ENCODE measurements around the gene GPR75.

- TF ChIP-seq CTCF (IDR thresholded peaks at IDR 0.05) (no peak), POLR2A (IDR thresholded peaks at IDR 0.05) (no peak)
Measured at GRCh38 chr2:53859206-53860181, at the start of gene GPR75.

All from transverse colon (tissue), 3 donors.